BLaER1 (cell line): ENCODE measurements around the gene ALOX15.

ENCODE experiments used
- H3K27ac ChIP-seq: shearing (Covaris generic); formaldehyde crosslinking; 2 replicates; pipeline ENCODE4 v1.8.1; 2022
- H3K27me3 ChIP-seq: shearing (Covaris generic); formaldehyde crosslinking; 2 replicates; pipeline ENCODE4 v1.8.1; 2022
- H3K36me3 ChIP-seq: shearing (Covaris generic); formaldehyde crosslinking; 2 replicates; pipeline ENCODE4 v1.8.1; 2022
- H3K4me1 ChIP-seq: shearing (Covaris generic); formaldehyde crosslinking; 2 replicates; pipeline ENCODE4 v1.8.1; 2022
- H3K4me2 ChIP-seq: shearing (Covaris generic); formaldehyde crosslinking; 2 replicates; pipeline ENCODE4 v1.8.1; 2022
- H3K4me3 ChIP-seq: shearing (Covaris generic); formaldehyde crosslinking; 2 replicates; pipeline ENCODE4 v1.8.1; 2022
- H3K9ac ChIP-seq: shearing (Covaris generic); formaldehyde crosslinking; 2 replicates; pipeline ENCODE4 v1.8.1; 2022
- H3K9me3 ChIP-seq: shearing (Covaris generic); formaldehyde crosslinking; 2 replicates; pipeline ENCODE4 v1.8.1; 2022
- H4K20me1 ChIP-seq: shearing (Covaris generic); formaldehyde crosslinking; 2 replicates; pipeline ENCODE4 v1.8.1; 2022
- Cebpa-rat ChIP-seq: shearing (Covaris generic); IDR thresholded peaks from 2 replicates; pipeline ENCODE4 v1.8.1; 2022

ALOX15 gene

GRCh38 chr17:4588898-4589625 lies 52.4 kb downstream of the ALOX15 start:
- no peak for TF ChIP-seq Cebpa-rat
- H3K4me3 ChIP-seq: peak overlapping the region; percentile 43
- H3K9ac ChIP-seq: no peak overlapping the region; the same call in 1 of the 2 replicates
- H4K20me1 ChIP-seq: peaks cover 33% of the 10 kb centered on the region
- H3K27ac ChIP-seq: 0 out of 2 replicates have a peak overlapping the region, but pooled peaks have one; percentile 4
- H3K36me3 ChIP-seq: no peaks in the 10 kb centered on the region
- peak overlapping the region; percentile 86 for H3K4me2 ChIP-seq
- peaks cover 27% of the 10 kb centered on the region for H3K27me3 ChIP-seq
- H3K4me1 ChIP-seq: peaks cover 56% of the 10 kb centered on the region
- no peaks in the 10 kb centered on the region for H3K9me3 ChIP-seq

DNA sequence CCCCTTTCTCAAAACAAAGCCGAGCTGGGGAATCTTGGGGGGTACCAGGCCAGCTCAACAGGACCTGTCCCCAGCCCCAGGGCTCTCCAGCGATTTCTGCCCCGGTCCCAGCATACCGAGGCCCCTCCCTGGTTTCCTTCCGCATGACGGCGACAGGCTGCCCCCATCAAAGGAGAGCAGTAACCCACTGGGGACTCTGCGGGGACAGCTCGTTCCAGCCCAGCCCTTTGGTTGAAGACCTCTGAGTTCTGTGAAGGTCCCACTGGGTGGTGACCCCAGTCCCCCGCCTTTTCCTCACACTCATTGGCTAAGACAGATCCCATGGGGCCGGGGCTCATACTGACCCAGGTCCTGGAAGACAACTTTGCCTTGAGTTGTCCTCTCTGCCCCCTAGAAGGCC lies 53.1 kb downstream of the ALOX15 start:
- Histone ChIP-seq H3K4me1 (peaks cover 63% of the 10 kb centered on the region), H4K20me1 (peaks cover 36% of the 10 kb centered on the region), H3K9me3 (no peaks in the 10 kb centered on the region), H3K4me2 (peak overlapping the region; percentile 86), H3K9ac (peak overlapping the region; percentile 54; the same call in 1 of the 2 replicates), H3K4me3 (peak overlapping the region; percentile 43), H3K36me3 (no peaks in the 10 kb centered on the region), H3K27me3 (peaks cover 33% of the 10 kb centered on the region), H3K27ac (peak overlapping the region; percentile 47; the same call in 1 of the 2 replicates)
- no peak for TF ChIP-seq Cebpa-rat

GRCh38 chr17:4587803-4588202 lies 53.7 kb downstream of the ALOX15 start:
- H3K27me3 ChIP-seq: peaks cover 39% of the 10 kb centered on the region

GRCh38 chr17:4587195-4587594 lies 54.3 kb downstream of the ALOX15 start:
- Histone ChIP-seq H3K4me3 (no peak overlapping the region), H3K27me3 (peaks cover 45% of the 10 kb centered on the region), H3K4me2 (peak overlapping the region; percentile 86), H3K27ac (no peak overlapping the region), H3K9ac (0 out of 2 replicates have a peak overlapping the region, but pooled peaks have one; percentile 54), H4K20me1 (peaks cover 38% of the 10 kb centered on the region), H3K4me1 (peaks cover 66% of the 10 kb centered on the region), H3K9me3 (no peaks in the 10 kb centered on the region), H3K36me3 (no peaks in the 10 kb centered on the region)
- no peak for TF ChIP-seq Cebpa-rat

More at GRCh38 chr17:4587803-4588202, 53.7 kb downstream of the ALOX15 start:
- Histone ChIP-seq H3K27ac (peak overlapping the region; percentile 47; the same call in 1 of the 2 replicates), H3K4me3 (peak overlapping the region; percentile 43), H3K4me1 (peaks cover 66% of the 10 kb centered on the region), H3K4me2 (peak overlapping the region; percentile 86), H3K9ac (peak overlapping the region; percentile 54; the same call in 1 of the 2 replicates), H4K20me1 (peaks cover 38% of the 10 kb centered on the region), H3K9me3 (no peaks in the 10 kb centered on the region), H3K36me3 (no peaks in the 10 kb centered on the region)
- no peak for TF ChIP-seq Cebpa-rat

GRCh38 chr17:4586043-4586442 lies 55.4 kb downstream of the ALOX15 start:
- Histone ChIP-seq H3K27ac (no peak overlapping the region), H3K9me3 (no peaks in the 10 kb centered on the region), H3K4me2 (no peak overlapping the region), H3K27me3 (peaks cover 47% of the 10 kb centered on the region), H3K36me3 (no peaks in the 10 kb centered on the region), H3K9ac (no peak overlapping the region), H3K4me3 (no peak overlapping the region), H3K4me1 (peaks cover 60% of the 10 kb centered on the region), H4K20me1 (peaks cover 38% of the 10 kb centered on the region)
- TF ChIP-seq Cebpa-rat: no peak

DNA sequence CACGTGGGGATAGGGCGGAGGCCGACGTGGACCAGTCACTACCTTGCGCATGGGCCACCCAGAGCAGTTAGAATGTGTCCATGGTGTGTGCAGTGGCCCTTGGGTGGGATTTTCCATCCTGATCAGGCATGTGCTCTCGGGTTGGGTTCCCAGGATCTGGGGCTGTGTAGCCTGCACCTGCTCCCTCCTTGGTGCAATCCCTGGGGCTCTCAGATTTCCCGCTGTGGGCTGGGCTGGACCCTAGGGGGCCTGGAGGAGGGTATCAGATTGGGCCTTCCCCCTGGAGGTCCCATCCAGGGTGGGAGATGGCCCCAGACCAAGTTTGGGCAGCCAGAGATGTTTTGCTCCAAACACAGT lies 55.9 kb downstream of the ALOX15 start:
- Histone ChIP-seq H3K4me3 (no peak overlapping the region), H3K27ac (no peak overlapping the region), H3K9ac (no peak overlapping the region), H3K27me3 (peaks cover 47% of the 10 kb centered on the region), H3K4me1 (peaks cover 58% of the 10 kb centered on the region), H3K9me3 (no peaks in the 10 kb centered on the region), H3K36me3 (no peaks in the 10 kb centered on the region), H4K20me1 (peaks cover 38% of the 10 kb centered on the region), H3K4me2 (no peak overlapping the region)
- no peak for TF ChIP-seq Cebpa-rat

DNA sequence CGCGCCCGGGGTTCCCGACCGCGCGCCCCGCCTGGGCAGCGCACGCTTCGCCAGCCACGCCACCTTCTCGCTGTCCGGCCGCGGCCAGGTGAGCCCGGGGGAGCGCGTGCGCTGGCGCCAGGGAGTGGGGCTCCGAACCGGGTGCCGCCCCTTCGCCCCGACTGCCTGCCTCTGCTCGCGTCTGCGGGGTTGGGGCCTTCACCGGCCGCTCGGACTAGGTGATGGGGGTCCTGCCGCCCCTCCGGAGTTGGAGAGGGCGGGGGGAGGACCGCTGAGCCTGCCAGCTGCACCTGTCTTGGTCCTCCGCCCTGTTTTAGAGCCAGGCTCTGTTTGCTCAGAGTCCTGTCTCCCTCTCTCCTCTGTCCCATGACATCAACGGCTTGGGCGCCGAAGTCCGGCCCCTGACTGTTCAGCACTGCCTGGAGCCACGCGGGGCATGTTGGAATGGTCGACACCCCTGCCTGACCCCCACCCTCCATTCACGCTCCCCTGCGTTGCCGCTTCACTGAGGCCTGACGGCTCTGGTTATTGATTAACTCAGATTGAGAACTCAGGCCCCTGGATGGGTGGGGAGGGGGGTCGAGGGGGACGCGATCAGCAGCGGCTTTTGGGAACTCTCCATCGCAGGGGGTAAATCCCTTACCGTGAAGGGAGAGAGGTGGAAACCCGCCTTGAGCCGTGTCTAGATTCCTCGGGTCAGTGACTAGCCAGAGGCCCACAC lies 56.4 kb downstream of the ALOX15 start:
- Histone ChIP-seq H4K20me1 (peaks cover 38% of the 10 kb centered on the region), H3K4me2 (peak overlapping the region; percentile 99), H3K36me3 (no peaks in the 10 kb centered on the region), H3K27ac (no peak overlapping the region), H3K9me3 (no peaks in the 10 kb centered on the region), H3K4me3 (peak overlapping the region; percentile 69), H3K9ac (no peak overlapping the region), H3K4me1 (peaks cover 54% of the 10 kb centered on the region), H3K27me3 (peaks cover 47% of the 10 kb centered on the region)
- no peak for TF ChIP-seq Cebpa-rat

DNA sequence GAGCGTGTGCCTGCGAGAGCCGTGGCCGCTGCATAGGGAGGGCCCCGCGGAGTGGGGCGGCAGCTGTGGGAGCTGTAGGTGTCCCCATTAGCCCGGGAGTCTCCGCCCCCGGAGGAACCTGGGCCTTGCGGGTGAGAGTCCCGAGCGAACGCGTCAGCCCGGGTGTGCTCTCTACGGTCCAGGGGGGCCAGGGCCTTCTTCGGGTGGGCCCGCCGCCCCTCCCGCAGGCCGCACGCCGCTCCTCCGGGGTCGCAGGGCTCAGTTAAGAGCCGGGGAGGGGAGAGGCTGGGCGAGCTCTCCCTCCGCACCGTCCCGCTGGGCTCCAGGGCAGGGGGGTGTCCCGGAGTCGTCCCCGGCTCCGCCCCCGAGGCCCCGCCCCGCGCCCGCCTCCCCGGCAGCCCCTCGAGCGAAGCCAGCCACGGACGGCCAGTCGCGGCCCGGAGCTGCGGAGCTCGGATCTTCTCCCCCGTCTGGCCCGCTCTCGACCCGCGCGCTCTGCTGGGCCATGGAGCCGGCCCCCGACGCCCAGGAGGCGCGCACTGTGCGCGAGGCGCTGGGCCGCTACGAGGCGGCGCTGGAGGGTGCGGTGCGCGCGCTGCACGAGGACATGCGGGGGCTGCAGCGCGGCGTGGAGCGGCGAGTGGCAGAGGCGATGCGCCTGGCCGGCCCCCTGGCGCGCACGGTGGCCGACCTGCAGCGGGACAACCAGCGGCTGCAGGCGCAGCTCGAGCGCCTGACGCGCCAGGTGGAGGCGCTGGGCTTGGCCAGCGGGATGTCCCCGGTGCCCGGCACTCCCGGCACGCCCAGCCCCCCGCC lies 57.2 kb downstream of the ALOX15 start, which contains the start of gene SMTNL2:
TSS of gene SMTNL2 (plus strand) at position 429 of the 816 bp plus-strand sequence. CDS start at position 506, 77 bp downstream.
- H3K9me3 ChIP-seq: no peaks in the 10 kb centered on the region
- H3K4me2 ChIP-seq: peak within 1 kb of the TSS; percentile 99
- peak within 1 kb of the TSS; percentile 69 for H3K4me3 ChIP-seq
- peaks cover 38% of the 10 kb centered on the region for H4K20me1 ChIP-seq
- peaks cover 47% of the 10 kb centered on the region for H3K27me3 ChIP-seq
- peak within 1 kb of the TSS; percentile 42; the same call in 1 of the 2 replicates for H3K9ac ChIP-seq
- no peak for TF ChIP-seq Cebpa-rat
- H3K36me3 ChIP-seq: no peaks in the 10 kb centered on the region
- no peak within 1 kb of the TSS for H3K27ac ChIP-seq
- peaks cover 49% of the 10 kb centered on the region for H3K4me1 ChIP-seq

GRCh38 chr17:4583782-4584100 lies 57.7 kb downstream of the ALOX15 start:
- Histone ChIP-seq H3K9ac (no peak overlapping the region), H4K20me1 (peaks cover 32% of the 10 kb centered on the region), H3K36me3 (no peaks in the 10 kb centered on the region), H3K4me3 (peak overlapping the region; percentile 69), H3K4me1 (peaks cover 43% of the 10 kb centered on the region), H3K27ac (no peak overlapping the region), H3K27me3 (peaks cover 47% of the 10 kb centered on the region), H3K9me3 (no peaks in the 10 kb centered on the region), H3K4me2 (peak overlapping the region; percentile 99)
- no peak for TF ChIP-seq Cebpa-rat
